Erythroblast (primary cell): ENCODE data around the gene VAMP2.

Experiments
- GATA1 ChIP-seq: IDR thresholded peaks from 2 replicates; pipeline ENCODE4 v1.6.1; 2011; ENCODE audit warnings: low read depth, mild to moderate bottlenecking, control low read depth, low read length, moderate library complexity
- POLR2A ChIP-seq: IDR thresholded peaks from 2 replicates; pipeline ENCODE4 v1.6.1; 2011; ENCODE audit warnings: mild to moderate bottlenecking, low read length

DNA sequence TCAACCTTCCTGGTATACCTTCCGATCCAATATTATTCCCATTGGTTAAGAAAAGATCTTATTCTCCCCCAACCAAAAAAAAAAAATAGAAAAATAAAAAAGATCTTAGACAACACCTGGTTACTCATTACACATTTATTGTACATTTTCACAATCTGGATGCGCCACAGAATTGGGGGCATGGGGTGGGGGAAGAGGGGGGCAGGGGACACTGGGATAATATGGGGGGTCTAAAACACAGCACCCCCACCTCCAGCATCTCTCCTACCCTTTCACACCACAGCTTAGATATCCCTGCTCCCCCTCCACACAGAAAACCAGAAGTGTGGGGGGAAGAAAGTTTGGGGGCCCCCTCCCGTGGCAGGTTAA, 3.7 kb downstream of the VAMP2 start:
- TF ChIP-seq POLR2A: no peak
- TF ChIP-seq GATA1: no peak
